Measurements from ENCODE around the gene TEKT2. TPM values are rescaled to one million over a fixed set of nuclear protein-coding genes. Genes with fewer than 3 reads are reported as not detected.

Gene TEKT2
- total and polyA plus RNA-seq, 4 donors, result 10.2 to 40.2 (median 16.5) TPM

DNA sequence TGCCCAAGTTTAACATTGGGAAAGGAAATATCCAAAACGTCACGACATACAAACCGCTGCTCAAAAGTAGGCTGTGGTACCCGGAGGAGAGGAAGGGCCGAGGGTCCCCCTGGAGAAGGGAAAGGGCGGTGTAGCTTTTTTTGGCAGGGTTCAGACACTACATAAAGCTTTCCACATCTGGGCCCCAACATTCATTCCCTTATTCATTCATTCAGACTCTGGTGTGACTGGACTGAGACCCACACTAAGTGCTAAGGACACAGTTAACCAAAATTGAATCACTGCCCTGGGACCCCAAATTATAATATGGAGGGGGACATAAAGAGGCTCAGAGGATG, 51.4 kb downstream of the TEKT2 start:
- WGBS, 2 donors, result 68 to 74% methylated on average over 6 of the region's 6 CpGs
- DNase-seq (no peak), ATAC-seq (ENCODE audit: insufficient read depth, low FRiP score) (no peak)
- TF ChIP-seq CTCF (IDR thresholded peaks at IDR 0.05; ENCODE audit: control extremely low read depth, extremely low read depth), result no peak
- Histone ChIP-seq H3K27me3 (ENCODE audit: control insufficient read depth in 3 of 3, insufficient read depth in 3 of 3, low read length in 2 of 3) (no peaks in the 10 kb centered on the region), H3K4me1 (ENCODE audit: control insufficient read depth in 5 of 5, insufficient read depth in 5 of 5, low read length in 5 of 5) (peaks cover 0 to 30% (median 0%) of the 10 kb centered on the region in 5 donors), H3K36me3 (ENCODE audit: control insufficient read depth in 4 of 4, insufficient read depth in 4 of 4, low read length in 4 of 4) (peaks cover 0 to 18% (median 7%) of the 10 kb centered on the region in 4 donors), H3K27ac (ENCODE audit: low read depth in 1 of 2, low read length in 1 of 2) (peak overlapping the region in 1 of 2 donors; percentile 59), H3K4me3 (no peak overlapping the region), H3K9ac (ENCODE audit: insufficient read depth in 1 of 2, low read length in 2 of 2) (no peak overlapping the region), H3K9me3 (ENCODE audit: control insufficient read depth in 4 of 4, insufficient read depth in 3 of 4, low read length in 3 of 4) (no peaks in the 10 kb centered on the region)

DNA sequence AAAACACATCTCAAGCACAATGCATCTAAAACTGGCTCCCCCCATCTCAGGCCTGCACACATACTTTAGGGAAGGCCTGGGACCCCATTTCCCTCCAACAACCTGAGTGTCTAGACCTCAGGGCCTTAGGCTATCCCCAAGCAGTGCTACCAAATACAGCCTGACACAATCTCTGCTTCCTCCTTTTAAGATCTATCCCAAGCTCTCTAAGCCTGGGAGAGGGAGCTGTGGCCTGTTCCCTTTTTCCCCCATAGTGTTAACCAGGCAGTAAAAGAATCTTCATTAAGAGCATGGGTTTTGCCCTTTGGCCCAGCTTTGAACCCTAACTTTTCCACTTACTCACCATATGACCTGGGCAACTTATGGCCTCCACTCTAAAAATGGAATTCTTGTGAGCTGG, 51.9 kb downstream of the TEKT2 start:
- no peak for TF ChIP-seq CTCF (IDR thresholded peaks at IDR 0.05; ENCODE audit: control extremely low read depth, extremely low read depth)
- no peak for DNase-seq
- Histone ChIP-seq H3K4me3 (no peak overlapping the region), H3K9me3 (ENCODE audit: control insufficient read depth in 4 of 4, insufficient read depth in 3 of 4, low read length in 3 of 4) (no peaks in the 10 kb centered on the region), H3K4me1 (ENCODE audit: control insufficient read depth in 5 of 5, insufficient read depth in 5 of 5, low read length in 5 of 5) (peaks cover 0 to 30% (median 0%) of the 10 kb centered on the region in 5 donors), H3K27me3 (ENCODE audit: control insufficient read depth in 3 of 3, insufficient read depth in 3 of 3, low read length in 2 of 3) (no peaks in the 10 kb centered on the region), H3K36me3 (ENCODE audit: control insufficient read depth in 4 of 4, insufficient read depth in 4 of 4, low read length in 4 of 4) (peaks cover 0 to 18% (median 7%) of the 10 kb centered on the region in 4 donors), H3K9ac (ENCODE audit: insufficient read depth in 1 of 2, low read length in 2 of 2) (no peak overlapping the region), H3K27ac (ENCODE audit: low read depth in 1 of 2, low read length in 1 of 2) (peak overlapping the region; percentile 70)
- ATAC-seq (ENCODE audit: insufficient read depth, low FRiP score), result no peak

GRCh38 chr1:36136535-36136934, 52.6 kb downstream of the TEKT2 start:
- H3K4me1 ChIP-seq (ENCODE audit: control insufficient read depth in 5 of 5, insufficient read depth in 5 of 5, low read length in 5 of 5), result peaks cover 0 to 30% (median 0%) of the 10 kb centered on the region in 5 donors
- H3K4me3 ChIP-seq, result no peak overlapping the region
- DNase-seq (no peak), ATAC-seq (ENCODE audit: insufficient read depth, low FRiP score) (peak; percentile 55)
- WGBS, 2 donors, result 35 to 75% methylated on average over 1 of the region's 1 CpG
- no peaks in the 10 kb centered on the region for H3K27me3 ChIP-seq (ENCODE audit: control insufficient read depth in 3 of 3, insufficient read depth in 3 of 3, low read length in 2 of 3)
- no peak for TF ChIP-seq CTCF (IDR thresholded peaks at IDR 0.05; ENCODE audit: control extremely low read depth, extremely low read depth)
- peak overlapping the region; percentile 70 for H3K27ac ChIP-seq (ENCODE audit: low read depth in 1 of 2, low read length in 1 of 2)
- H3K9ac ChIP-seq (ENCODE audit: insufficient read depth in 1 of 2, low read length in 2 of 2), result no peak overlapping the region
- H3K9me3 ChIP-seq (ENCODE audit: control insufficient read depth in 4 of 4, insufficient read depth in 3 of 4, low read length in 3 of 4), result no peaks in the 10 kb centered on the region
- H3K36me3 ChIP-seq (ENCODE audit: control insufficient read depth in 4 of 4, insufficient read depth in 4 of 4, low read length in 4 of 4), result peaks cover 0 to 18% (median 7%) of the 10 kb centered on the region in 4 donors

DNA sequence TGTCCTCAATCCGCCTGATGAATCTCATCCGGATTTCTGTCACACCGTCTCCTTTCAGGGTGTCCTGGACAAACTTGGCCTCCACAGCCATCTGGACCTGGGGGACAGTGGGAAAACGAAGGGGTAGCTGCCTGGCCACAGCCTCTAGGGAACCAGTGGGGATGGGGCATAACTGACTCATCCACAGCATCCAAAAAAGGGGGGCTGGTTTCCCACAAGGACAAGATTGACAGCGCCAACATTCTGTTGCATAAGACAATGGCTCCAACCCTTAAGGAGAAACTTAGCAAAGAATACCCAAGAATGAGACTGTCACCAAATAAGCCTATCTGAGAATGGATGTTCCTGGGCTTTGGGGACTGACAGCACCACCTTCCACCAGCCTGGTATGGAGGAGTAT, 53.3 kb downstream of the TEKT2 start:
- Histone ChIP-seq H3K36me3 (ENCODE audit: control insufficient read depth in 4 of 4, insufficient read depth in 4 of 4, low read length in 4 of 4) (peaks cover 0 to 18% (median 7%) of the 10 kb centered on the region in 4 donors), H3K4me3 (no peak overlapping the region), H3K9ac (ENCODE audit: insufficient read depth in 1 of 2, low read length in 2 of 2) (no peak overlapping the region), H3K27ac (ENCODE audit: low read depth in 1 of 2, low read length in 1 of 2) (peak overlapping the region; percentile 12 to 65), H3K27me3 (ENCODE audit: control insufficient read depth in 3 of 3, insufficient read depth in 3 of 3, low read length in 2 of 3) (no peaks in the 10 kb centered on the region), H3K9me3 (ENCODE audit: control insufficient read depth in 4 of 4, insufficient read depth in 3 of 4, low read length in 3 of 4) (no peaks in the 10 kb centered on the region), H3K4me1 (ENCODE audit: control insufficient read depth in 5 of 5, insufficient read depth in 5 of 5, low read length in 5 of 5) (peaks cover 0 to 34% (median 0%) of the 10 kb centered on the region in 5 donors)
- no peak for TF ChIP-seq CTCF (IDR thresholded peaks at IDR 0.05; ENCODE audit: control extremely low read depth, extremely low read depth)
- 78 to 85% methylated on average over 5 of the region's 5 CpGs for WGBS, 2 donors
- ATAC-seq (ENCODE audit: insufficient read depth, low FRiP score) (no peak), DNase-seq (no peak)
